ENCODE data around the gene CAMTA2.

- TF ChIP-seq, protein P1, sequence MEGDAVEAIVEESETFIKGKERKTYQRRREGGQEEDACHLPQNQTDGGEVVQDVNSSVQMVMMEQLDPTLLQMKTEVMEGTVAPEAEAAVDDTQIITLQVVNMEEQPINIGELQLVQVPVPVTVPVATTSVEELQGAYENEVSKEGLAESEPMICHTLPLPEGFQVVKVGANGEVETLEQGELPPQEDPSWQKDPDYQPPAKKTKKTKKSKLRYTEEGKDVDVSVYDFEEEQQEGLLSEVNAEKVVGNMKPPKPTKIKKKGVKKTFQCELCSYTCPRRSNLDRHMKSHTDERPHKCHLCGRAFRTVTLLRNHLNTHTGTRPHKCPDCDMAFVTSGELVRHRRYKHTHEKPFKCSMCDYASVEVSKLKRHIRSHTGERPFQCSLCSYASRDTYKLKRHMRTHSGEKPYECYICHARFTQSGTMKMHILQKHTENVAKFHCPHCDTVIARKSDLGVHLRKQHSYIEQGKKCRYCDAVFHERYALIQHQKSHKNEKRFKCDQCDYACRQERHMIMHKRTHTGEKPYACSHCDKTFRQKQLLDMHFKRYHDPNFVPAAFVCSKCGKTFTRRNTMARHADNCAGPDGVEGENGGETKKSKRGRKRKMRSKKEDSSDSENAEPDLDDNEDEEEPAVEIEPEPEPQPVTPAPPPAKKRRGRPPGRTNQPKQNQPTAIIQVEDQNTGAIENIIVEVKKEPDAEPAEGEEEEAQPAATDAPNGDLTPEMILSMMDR (IDR thresholded peaks at IDR 0.05) = no peak
- TF ChIP-seq EP300 (IDR thresholded peaks at IDR 0.05) (no peak), POLR2A (IDR thresholded peaks at IDR 0.05) (no peak)
Measured at GRCh38 chr17:4951486-4951885, 36.0 kb downstream of the CAMTA2 start.

All from tibial nerve (tissue), 4 donors.